A549 treated with DMSO at 1 μM for 4 hours (cell line): Measurements from ENCODE around the gene THOC6. TPM values are rescaled to one million over a fixed set of nuclear protein-coding genes. Genes with fewer than 3 reads are reported as not detected.

ENCODE experiments used
- total RNA-seq: library from RNA; stranded (reverse); fragments of 200-300 nt; extraction: Qiagen RNA extraction; gene quantifications from 5 replicates; pipeline ENCODE4 v1.2.3, GENCODE V29; 2022; ENCODE audit warnings: low read depth

Gene THOC6
- 24.1 to 38.0 TPM (median 33.0 TPM) in 5 replicates for total RNA-seq

DNA sequence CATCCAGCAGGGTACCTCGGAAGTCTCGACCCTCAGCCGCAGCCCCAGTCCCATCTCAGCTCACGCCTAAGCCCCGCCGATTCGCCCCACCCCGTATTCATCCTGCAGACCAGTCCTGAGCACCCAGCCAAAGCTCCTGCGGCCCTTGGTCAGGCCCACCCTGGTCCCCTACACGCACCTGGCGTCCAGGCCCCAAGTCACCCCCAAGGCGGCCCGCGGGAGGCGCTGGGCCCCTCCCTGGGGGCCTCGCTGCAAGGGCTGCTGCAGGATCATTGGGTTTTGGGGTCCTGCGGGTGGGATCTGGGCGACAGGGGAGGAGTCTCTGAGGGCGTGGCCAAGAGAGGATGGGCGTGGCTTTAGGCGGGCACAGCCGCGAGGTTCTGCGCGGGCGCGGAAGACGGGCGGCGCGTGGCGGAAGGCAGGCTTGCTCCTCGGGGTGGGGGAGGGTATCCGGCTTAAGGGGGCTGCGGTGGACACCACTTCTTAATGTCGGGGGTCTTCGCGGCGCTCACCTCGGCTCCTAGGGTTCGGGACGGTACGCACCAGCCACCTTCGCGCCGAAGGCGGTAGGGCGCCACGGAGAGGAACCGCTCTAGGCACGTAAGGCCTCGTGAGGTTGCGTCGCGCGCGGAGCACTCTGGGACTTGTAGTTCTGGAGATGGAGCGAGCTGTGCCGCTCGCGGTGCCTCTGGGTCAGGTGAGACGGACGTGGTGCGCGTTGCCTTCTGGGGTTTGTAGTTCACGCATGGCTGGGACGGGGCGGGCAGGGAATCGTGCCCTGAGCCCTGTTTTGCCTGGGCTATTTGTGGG is at the start of gene THOC6, which contains the start of gene HCFC1R1:
Gene THOC6, plus strand, starts transcription at position 367 of the 810 bp plus-strand sequence. Its CDS starts 292 bp downstream, at position 659.
Gene HCFC1R1, minus strand, starts transcription at position 274 of the 810 bp plus-strand sequence. Its CDS starts 1 bp downstream, at position 273.

DNA sequence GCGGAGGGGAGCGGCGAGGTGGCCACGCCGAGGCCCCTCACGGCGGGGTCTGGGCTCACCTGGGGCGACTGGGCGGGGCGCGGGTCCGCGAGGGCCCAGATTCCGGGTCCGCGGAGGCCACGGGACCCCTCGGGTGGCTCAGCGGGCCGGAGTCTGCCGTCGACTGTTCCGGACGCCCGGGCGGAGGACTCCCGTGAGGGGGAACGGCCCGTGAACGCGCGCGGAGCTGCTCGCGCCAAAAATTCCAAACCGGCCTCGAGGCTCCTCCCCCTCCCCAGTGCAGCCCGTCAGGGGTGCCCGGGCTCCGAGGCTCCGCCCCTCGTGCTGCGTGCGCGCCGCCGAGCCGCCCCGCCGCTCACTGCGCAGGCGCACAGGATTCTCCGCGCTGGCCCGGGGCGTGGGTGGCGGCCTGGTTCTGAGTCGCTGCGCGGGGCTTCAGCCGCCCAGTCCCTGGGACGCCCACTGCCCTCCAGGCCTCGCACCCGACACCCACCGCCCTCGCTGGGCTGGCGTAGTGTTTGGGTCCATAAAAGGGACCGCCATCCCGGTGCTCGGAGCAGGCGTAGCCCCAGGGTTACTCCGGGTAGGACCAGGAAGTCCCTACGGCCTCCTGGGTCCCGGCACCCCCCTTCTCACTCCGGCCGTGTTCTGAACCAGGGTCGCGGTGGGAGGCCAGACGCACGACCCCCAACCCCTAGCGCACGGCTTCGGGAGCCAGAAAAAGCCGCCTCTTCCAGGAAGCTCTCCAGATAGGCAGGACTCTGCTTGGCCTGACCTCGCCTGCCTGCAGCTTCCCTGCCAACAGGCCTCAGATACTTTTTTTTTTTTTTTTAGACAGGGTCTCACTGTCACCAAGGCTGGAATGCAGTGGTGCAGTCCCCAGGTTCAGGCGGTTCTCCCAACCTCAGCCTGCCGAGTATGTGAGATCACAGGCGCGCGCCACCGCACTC is 43.3 kb upstream of the THOC6 start, which contains the start of gene PKMYT1:
Gene PKMYT1, minus strand, starts transcription at position 220 of the 950 bp plus-strand sequence. CDS start 789 bp downstream, outside the sequence.

DNA sequence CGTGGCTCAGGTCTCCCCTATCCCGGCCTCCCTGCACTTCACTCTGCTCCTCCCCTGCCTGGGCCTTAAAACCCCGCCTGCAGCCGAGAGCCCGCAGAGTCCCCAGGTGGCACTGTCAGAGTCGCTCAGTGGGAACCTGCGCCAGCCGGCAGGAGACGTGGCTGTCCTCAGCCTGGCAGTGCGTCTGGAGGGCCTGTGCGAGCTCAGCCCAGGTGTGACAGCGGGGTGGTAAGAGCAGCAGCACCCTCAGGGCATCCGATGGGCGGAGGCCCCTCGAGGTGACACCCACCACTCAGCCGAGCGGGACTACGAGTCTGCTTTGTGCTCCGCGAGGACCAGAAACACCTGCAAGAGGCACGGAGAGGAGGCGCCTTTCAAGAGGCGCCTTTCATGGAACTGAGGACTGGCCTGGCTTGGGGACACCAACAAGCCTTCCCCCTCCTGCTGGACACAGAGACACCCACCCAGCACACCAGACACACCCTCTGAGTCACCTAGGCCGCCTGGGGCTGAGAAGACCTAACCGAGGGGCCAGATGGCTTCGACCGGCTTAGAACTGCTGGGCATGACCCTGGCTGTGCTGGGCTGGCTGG is 10.9 kb upstream of the THOC6 start, which contains the start of gene CLDN9:
Gene CLDN9, plus strand, starts transcription at position 96 of the 593 bp plus-strand sequence. Its CDS starts 440 bp downstream, at position 536.

DNA sequence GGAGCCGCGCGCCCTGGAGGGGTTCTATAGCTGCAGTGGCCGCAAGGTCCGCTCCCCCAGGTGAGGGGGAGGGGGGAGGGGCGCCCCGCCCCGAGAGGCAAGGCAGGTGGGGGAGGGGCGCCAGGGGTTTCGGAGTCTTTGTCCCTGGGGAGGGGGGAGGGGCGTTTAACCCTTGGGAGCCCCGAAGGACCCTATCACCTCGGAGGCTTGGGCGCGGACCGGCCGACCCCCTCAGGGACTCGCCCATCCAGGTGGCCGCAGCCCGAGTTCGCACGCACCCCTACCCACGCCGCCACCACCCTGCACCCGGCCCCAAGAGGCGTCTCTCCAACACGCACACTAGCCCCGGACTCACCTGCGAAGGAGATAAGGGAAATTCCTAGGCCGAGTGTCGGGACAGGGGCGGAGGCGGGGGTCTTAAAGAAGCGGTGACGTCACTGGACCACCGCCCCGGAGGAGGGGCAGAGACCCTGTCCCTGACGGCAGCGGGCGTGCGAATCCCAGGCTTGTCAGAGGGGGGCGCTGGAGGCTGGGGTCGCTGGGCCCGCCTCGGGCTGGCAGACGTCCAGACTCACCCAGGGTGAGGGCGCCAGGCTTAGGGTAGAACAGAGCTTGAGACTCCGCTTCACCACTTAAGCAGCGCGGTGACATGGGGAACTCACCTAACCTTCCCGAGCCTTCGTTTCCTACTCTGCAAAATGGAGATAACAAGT is 5.9 kb upstream of the THOC6 start, which contains the start of gene CLDN6:
Gene CLDN6, minus strand, starts transcription at position 390 of the 713 bp plus-strand sequence. CDS start 2,162 bp downstream, outside the sequence.

DNA sequence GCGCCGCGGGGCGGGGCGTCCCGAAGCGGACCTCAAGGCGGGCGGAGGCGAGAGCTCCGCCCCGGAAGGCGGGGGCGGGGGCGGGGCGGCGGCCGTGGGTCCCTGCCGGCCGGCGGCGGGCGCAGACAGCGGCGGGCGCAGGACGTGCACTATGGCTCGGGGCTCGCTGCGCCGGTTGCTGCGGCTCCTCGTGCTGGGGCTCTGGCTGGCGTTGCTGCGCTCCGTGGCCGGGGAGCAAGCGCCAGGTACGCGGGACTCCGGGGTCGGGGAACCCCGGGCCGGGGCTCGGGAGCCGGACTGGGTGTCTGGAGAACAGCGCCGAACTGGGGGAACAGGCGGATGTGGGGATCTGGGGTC is 3.6 kb upstream of the THOC6 start, which contains the start of gene TNFRSF12A:
Gene TNFRSF12A, plus strand, starts transcription at position 122 of the 357 bp plus-strand sequence. Its CDS starts 30 bp downstream, at position 152.

DNA sequence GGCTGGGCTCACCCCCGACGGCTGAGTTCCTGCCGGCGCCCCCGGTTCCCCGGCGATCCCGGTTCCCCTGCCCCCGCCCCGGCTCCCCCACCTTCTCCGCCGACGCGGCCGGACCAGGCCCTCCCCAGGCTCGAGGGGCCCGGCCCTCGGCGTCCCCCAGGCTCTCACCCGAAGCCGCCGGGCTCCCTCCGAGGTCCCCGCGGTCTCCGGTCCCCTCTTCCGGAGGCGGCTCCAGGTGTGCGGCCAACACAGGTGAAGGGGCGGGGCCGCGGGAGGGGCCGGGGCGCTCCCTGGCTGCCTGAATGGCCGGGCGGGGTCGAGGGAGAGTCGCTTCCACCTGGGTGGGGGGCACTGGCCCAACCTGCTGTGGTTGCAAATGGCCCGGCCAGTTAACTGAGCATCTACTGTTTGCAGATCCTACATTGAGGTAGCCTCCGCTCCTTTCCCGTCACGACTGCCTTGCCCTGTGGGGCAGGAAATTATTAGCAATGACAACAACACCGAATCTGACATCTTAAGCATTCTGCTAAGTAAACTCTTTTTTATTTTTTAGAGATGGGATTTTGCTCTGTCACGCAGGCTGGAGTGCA is 13.0 kb downstream of the THOC6 start, which contains the start of gene BICDL2:
Gene BICDL2, minus strand, starts transcription at position 219 of the 590 bp plus-strand sequence. CDS start 1,448 bp downstream, outside the sequence.

DNA sequence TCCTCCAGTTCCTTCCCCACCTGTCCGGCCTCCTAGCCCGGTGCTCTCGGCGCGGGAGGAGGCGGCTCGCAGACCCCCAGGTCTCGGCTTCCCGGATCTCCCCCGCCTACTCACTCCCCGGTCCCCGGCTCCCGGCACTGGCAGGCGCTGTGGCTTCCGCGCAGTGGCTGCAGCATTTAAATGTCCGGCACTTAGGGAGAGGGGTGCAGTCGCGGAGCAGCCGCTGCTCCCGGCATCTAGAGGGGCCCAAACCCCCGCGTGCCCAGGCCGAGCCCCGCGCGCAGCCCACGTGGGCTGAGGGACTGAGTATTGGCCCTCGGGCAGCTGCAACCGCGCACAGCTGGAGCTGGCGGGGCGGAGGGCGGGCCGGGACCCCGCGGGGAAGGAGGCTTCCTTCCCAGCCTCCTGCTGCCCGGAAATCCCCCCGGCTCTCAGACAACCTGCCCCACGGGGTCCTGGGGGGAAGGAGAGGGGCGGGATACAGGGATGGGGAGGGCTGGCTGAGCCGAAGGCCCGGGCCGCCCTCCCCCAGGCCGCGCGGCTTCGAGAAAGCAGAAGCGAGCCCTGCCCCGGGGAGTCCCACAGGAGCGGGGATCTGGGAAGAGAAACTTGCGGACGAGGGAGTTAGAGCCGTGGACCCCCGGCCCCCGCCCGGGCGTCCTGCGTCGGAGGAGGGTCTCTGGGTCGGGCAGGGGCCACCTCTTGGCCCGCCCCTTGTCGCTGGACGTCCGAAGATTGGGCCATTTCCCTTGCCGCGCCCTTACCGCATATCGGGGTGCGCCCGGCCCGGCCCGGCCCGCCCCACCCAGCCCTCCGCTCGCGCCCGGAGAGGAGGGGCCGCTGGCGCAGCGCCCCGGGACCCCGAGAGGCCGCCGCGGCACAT is 22.2 kb downstream of the THOC6 start, which contains the start of gene MMP25:
Gene MMP25, plus strand, starts transcription at position 804 of the 883 bp plus-strand sequence. CDS start 357 bp downstream, outside the sequence.

DNA sequence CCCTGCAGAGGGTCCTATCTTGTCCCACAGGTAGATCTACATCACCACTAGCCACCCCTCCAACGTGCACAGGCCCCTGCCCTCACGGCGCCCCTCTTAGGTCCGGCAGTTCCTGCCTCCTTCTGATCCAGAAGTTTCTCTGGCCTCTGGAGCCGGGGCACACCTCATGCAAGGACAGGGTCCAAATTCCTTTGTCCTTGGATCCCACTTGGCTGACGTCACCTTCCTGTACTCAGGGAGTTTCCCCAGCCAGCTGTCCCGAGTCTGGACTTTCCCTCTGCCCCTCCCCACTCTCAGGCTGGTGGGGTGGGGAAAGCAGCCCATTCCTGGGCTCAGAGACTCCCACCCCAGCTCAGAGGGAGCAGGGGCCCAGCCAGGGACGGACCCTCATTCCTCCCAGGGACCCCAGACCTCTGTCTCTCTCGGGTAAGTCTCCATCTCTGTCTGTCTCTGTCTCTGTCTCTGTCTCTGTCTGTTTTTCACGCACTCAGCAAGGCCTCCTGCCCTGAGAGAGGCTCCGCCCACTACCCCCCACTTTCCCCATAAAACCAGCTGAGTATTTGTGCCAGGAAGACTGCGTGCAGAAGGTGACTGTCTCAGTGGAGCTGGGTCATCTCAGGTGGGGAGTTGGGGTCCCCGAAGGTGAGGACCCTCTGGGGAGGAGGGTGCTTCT is 41.4 kb downstream of the THOC6 start, which contains the start of gene IL32:
Gene IL32, plus strand, starts transcription at position 572 of the 673 bp plus-strand sequence. CDS start 172 bp downstream, outside the sequence.

Other genes with a start within 250 kb of the THOC6 start
- gene ELOB, start 246.8 kb upstream of the THOC6 start, total RNA-seq, result 432 to 492 TPM (median 452 TPM) in 5 replicates
- 0.12 TPM in 1 of 5 replicates, not detected in the others for gene PRSS33, start 236.5 kb upstream of the THOC6 start, total RNA-seq
- gene PRSS41, start 225.6 kb upstream of the THOC6 start, total RNA-seq, result not detected in 5 replicates
- 0.11 to 0.39 TPM (median 0.14 TPM) in 4 of 5 replicates, not detected in the other for gene PRSS21, start 206.8 kb upstream of the THOC6 start, total RNA-seq
- 0.46 to 1.3 TPM (median 0.69 TPM) in 5 replicates for gene ZG16B, start 193.7 kb upstream of the THOC6 start, total RNA-seq
- 2.5 to 4.1 TPM (median 3.0 TPM) in 5 replicates for gene PRSS22, start 165.9 kb upstream of the THOC6 start, total RNA-seq
- gene FLYWCH2, start 140.8 kb upstream of the THOC6 start, total RNA-seq, result 44.9 to 59.5 TPM (median 50.8 TPM) in 5 replicates
- gene FLYWCH1, start 112.1 kb upstream of the THOC6 start, total RNA-seq, result 20.1 to 29.5 TPM (median 27.2 TPM) in 5 replicates
- gene KREMEN2, start 59.8 kb upstream of the THOC6 start, total RNA-seq, result 1.1 to 2.8 TPM (median 2.0 TPM) in 5 replicates
- gene PAQR4, start 54.7 kb upstream of the THOC6 start, total RNA-seq, result 34.1 to 44.1 TPM (median 38.0 TPM) in 5 replicates
- 69.3 to 97.7 TPM (median 85.3 TPM) in 5 replicates for gene PKMYT1, start 43.6 kb upstream of the THOC6 start, total RNA-seq
- 0.33 to 0.59 TPM (median 0.49 TPM) in 5 replicates for gene CLDN9, start 11.1 kb upstream of the THOC6 start, total RNA-seq
- gene CLDN6, start 5.9 kb upstream of the THOC6 start, total RNA-seq, result 0.17 to 0.82 TPM (median 0.40 TPM) in 5 replicates
- gene TNFRSF12A, start 3.7 kb upstream of the THOC6 start, total RNA-seq, result 584 to 710 TPM (median 600 TPM) in 5 replicates
- 206 to 241 TPM (median 224 TPM) in 5 replicates for gene HCFC1R1, start 93 bp upstream of the THOC6 start, total RNA-seq
- not detected in 5 replicates for gene BICDL2, start 12.9 kb downstream of the THOC6 start, total RNA-seq
- gene MMP25, start 22.5 kb downstream of the THOC6 start, total RNA-seq, result 0.69 to 1.1 TPM (median 0.78 TPM) in 5 replicates
- gene IL32, start 41.6 kb downstream of the THOC6 start, total RNA-seq, result 22.5 to 31.8 TPM (median 27.0 TPM) in 5 replicates
- gene ZSCAN10, start 75.3 kb downstream of the THOC6 start, total RNA-seq, result 0.08 TPM in 1 of 5 replicates, not detected in the others
- gene ZNF205, start 88.6 kb downstream of the THOC6 start, total RNA-seq, result 10.9 to 15.0 TPM (median 12.1 TPM) in 5 replicates
- 8.2 to 13.3 TPM (median 11.1 TPM) in 5 replicates for gene ZNF213, start 111.0 kb downstream of the THOC6 start, total RNA-seq
- gene OR1F1, start 164.2 kb downstream of the THOC6 start, total RNA-seq, result 0.44 to 0.59 TPM (median 0.53 TPM) in 5 replicates
- 8.6 to 11.7 TPM (median 9.0 TPM) in 5 replicates for gene ZNF200, start 211.1 kb downstream of the THOC6 start, total RNA-seq
- gene MEFV, start 232.6 kb downstream of the THOC6 start, total RNA-seq, result not detected in 5 replicates